ENCODE measurements around the gene ZNRD2. TPM values are rescaled to one million over a fixed set of nuclear protein-coding genes. Genes with fewer than 3 reads are reported as not detected.

ZNRD2 gene
- total RNA-seq, 2 donors from 2014 or later = 30.3 to 39.0 TPM

DNA sequence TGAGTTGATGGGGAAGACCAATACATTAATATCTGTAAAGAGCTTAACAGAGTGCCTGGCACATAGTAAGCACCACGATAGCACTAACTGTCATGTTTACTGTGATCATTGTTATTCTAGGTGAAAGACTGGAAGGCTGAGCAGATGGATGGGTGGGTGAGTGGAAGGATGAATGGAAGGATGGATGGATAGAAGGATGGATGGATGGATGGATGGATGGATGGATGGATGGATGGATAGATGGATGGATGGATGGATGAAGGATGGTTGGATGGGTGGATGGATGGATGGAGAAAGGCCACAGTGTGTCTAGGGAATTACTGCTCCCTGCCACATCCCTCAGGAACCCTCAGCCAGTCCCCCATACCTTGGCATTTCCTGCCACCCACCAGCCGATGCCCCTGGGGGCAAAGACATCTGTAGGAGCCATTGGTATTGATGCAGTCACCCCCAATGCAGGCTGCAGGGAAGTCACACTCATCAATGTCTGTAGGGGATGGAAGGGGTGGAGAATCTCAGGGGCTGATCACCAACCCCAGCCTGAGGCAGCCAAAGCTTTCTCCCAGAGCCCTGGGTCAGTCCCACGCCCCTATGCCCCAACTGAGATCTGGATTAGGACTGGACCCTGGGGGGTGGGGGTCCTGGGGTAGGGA is 27.4 kb upstream of the ZNRD2 start:
- peaks cover 3% of the 10 kb centered on the region for H3K36me3 Mint-ChIP-seq (ENCODE audit: low read depth)
- no peaks in the 10 kb centered on the region for H3K27me3 Mint-ChIP-seq
- H3K4me1 Mint-ChIP-seq = peaks cover 31% of the 10 kb centered on the region
- no peaks in the 10 kb centered on the region for H3K9me3 ChIP-seq (ENCODE audit: control insufficient read depth, low read length, poor library complexity, severe bottlenecking)
- peak overlapping the region; percentile 39 for H3K4me3 Mint-ChIP-seq
- peak overlapping the region; percentile 62 for H3K27ac Mint-ChIP-seq
- DNase-seq = no peak
- ATAC-seq = no peak

DNA sequence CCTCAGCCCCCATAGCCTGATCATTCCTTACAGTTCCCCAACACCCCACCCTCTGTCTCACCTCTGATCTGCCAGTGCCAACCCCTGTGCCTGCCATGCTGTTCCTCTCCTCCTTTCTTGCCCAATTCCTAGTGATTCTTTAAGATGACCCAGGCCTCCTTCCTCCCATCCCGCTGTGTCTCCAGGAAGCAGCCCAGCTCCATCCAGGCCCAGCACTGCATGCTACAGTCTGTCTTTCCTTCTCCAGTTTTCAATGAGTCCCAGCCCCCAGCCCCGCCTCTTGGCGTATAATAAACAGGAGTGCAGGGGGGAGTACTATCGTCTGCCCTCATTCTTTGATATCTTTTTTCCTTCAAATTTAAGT is 24.4 kb upstream of the ZNRD2 start:
- peak overlapping the region; percentile 55 for H3K4me3 Mint-ChIP-seq
- peak overlapping the region; percentile 93 for H3K27ac Mint-ChIP-seq
- H3K9me3 ChIP-seq (ENCODE audit: control insufficient read depth, low read length, poor library complexity, severe bottlenecking) = no peaks in the 10 kb centered on the region
- H3K4me1 Mint-ChIP-seq = peaks cover 41% of the 10 kb centered on the region
- DNase-seq = no peak
- no peak for ATAC-seq
- no peaks in the 10 kb centered on the region for H3K27me3 Mint-ChIP-seq
- peaks cover 9% of the 10 kb centered on the region for H3K36me3 Mint-ChIP-seq (ENCODE audit: low read depth)

DNA sequence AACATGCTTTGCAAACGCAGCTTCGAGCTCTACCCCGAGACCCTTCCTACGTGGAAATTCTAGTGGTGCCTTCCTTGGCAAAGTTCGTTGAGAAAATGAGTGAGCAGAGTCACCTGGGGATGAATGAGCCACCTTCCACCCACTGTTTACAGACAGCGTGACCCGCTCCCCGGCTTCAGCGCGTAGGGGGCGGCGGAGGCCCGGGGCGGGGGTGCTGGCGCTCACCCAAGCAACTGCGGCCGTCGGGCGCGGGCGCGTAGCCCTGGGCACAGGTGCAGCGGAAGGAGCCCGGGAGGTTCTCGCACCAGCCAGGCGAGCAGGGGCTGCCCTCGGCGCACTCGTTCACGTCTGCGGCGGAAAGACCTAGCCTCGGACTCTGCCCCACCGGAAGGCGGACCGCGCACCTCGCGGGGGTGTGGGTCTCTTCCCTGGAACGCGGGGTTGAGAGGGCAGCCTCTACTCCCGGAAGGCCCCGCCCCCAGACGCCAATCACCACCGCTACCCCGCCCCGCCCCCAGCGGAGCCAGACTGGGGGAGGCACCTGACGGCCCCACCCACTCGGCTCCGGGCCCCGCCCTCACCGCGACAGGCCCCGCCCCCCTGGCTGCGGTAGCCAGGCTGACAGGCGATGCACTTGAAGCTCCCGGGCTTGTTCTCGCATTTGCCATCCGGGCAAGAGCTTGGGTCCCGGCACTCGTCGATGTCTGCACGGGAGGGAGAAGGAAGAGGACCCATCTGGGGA is 23.9 kb upstream of the ZNRD2 start:
- H3K36me3 Mint-ChIP-seq (ENCODE audit: low read depth) = peaks cover 9% of the 10 kb centered on the region
- H3K27ac Mint-ChIP-seq = peak overlapping the region; percentile 93
- H3K4me3 Mint-ChIP-seq = peak overlapping the region; percentile 85
- peaks cover 42% of the 10 kb centered on the region for H3K4me1 Mint-ChIP-seq
- ATAC-seq = peak; percentile 88
- no peaks in the 10 kb centered on the region for H3K9me3 ChIP-seq (ENCODE audit: control insufficient read depth, low read length, poor library complexity, severe bottlenecking)
- peak; percentile 99 to 100 (median 100) for DNase-seq
- H3K27me3 Mint-ChIP-seq = no peaks in the 10 kb centered on the region

DNA sequence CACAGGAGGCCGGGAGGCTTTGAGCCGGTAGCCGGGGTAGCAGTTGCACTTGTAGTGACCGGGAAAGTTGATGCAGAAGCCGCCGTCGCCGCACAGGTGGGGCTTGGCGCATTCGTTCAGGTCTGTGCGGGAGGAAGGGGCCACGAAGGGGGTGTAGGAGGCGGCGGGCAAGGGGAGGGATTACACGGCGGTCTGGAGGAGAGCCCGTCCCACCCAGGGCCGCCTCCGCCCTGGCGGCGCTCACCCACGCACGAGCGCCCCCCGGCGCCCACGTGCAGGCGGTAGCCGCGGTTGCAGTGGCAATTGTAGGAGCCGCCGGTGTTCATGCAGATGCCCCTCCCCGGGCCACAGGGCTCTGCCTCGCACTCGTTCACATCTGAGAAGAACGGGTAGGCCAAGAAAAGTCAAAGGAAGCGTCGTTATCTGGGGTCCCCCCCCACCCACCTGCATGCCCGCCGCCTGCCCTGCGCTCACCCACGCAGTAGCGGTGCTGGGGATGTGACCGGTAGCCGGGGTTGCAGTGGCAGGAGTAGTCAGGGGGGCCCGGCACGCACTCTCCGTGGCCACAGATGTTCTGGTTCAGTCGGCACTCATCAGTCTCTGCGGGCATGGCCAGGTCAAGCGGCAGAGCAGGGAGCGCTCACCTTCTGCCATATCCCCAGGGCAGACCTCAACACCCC is 22.7 kb upstream of the ZNRD2 start:
- Mint-ChIP-seq H3K4me3 (peak overlapping the region; percentile 85), H3K27me3 (no peaks in the 10 kb centered on the region), H3K4me1 (peaks cover 49% of the 10 kb centered on the region), H3K36me3 (ENCODE audit: low read depth) (peaks cover 8% of the 10 kb centered on the region), H3K27ac (peak overlapping the region; percentile 83)
- no peaks in the 10 kb centered on the region for H3K9me3 ChIP-seq (ENCODE audit: control insufficient read depth, low read length, poor library complexity, severe bottlenecking)
- peak in 2 of 3 donors; percentile 41 to 49 for DNase-seq
- no peak for ATAC-seq

DNA sequence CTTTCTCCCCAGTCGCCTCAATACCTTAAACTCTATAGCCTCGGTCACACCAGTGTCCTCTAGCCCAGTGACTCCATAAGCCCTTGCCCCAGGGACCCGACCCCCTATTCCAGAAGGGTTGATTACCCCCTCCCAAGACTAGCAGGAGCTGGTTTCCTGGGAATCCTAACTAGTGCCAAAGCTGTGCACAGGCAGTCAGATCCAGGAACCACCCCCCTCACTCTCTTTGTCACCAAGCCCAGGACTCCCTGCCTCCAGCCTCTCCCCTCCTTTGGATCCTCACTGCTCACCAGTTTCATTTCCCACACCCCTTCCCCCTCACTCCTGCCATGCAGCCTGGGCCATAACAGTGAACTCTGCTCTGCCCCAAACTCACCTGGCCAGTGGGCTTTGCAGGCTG is 21.9 kb upstream of the ZNRD2 start:
- DNase-seq = no peak
- Mint-ChIP-seq H3K27ac (peak overlapping the region; percentile 83), H3K4me3 (peak overlapping the region; percentile 81)

DNA sequence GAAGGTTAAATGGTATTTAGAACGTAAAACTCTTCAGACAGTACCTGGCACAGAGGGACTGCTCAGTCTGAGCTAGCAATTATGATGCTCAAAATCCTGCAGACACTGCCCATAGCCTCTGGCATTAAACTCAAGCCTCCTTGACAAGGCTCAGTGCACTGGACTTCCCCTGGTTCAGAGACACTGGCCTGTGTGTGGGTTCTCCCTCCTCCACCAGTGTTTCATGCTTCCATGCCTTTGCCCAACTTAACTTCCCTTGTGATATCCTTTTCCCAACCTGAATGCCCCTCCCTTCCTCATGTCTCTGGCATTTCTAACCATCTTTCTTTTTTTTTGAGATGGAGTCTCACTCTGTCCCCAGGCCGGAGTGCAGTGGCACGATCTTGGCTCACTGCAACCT is 21.2 kb upstream of the ZNRD2 start:
- DNase-seq (no peak), ATAC-seq (no peak)
- no peaks in the 10 kb centered on the region for H3K9me3 ChIP-seq (ENCODE audit: control insufficient read depth, low read length, poor library complexity, severe bottlenecking)
- Mint-ChIP-seq H3K27me3 (no peaks in the 10 kb centered on the region), H3K27ac (peak overlapping the region; percentile 83), H3K4me1 (peaks cover 46% of the 10 kb centered on the region), H3K4me3 (peak overlapping the region; percentile 67), H3K36me3 (ENCODE audit: low read depth) (peaks cover 5% of the 10 kb centered on the region)

More for the DNA sequence above, 21.9 kb upstream of the ZNRD2 start:
- no peaks in the 10 kb centered on the region for H3K27me3 Mint-ChIP-seq
- H3K36me3 Mint-ChIP-seq (ENCODE audit: low read depth) = peaks cover 5% of the 10 kb centered on the region
- no peak for ATAC-seq
- H3K9me3 ChIP-seq (ENCODE audit: control insufficient read depth, low read length, poor library complexity, severe bottlenecking) = no peaks in the 10 kb centered on the region
- peaks cover 49% of the 10 kb centered on the region for H3K4me1 Mint-ChIP-seq

DNA sequence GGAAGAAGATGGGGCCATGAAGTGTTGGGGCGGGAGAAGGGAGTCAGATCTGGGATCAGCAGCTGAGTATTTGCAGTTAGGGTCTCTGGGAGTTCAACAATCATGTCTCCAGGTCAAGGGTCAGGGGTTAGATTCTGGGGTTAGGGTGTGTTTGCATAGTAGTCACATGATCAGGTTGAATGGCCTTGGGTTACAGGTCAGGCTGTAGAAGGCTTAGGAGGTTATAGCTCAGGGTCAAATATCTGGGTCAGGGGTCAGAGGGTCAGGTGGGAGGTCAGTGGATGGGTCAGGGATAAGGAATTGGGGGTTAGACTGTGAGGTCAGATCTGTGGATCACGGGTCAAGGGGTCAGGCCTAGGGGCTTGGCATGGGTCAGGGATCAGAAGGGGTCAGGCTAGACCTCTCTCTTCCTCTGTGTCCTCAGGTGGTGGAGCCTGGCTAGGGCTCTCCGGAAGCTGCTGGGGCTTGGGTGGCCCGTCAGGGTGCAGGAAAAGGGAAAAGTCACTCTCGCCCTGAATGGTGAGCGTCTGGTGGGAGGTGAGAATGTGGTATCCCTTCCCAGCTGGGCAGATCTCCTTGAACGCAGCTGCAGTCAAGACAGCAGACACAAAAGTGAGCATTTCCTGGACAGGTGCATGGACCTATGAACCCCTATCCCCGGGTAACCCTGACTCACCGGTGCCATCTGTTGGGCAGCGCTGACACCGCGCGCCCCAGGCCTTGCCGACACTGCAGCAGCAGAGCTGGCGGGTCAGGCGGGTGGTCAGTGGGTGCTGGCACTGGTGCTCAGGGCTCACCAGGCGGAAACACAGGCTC is 18.5 kb upstream of the ZNRD2 start:
- H3K36me3 Mint-ChIP-seq (ENCODE audit: low read depth) = peaks cover 5% of the 10 kb centered on the region
- no peaks in the 10 kb centered on the region for H3K27me3 Mint-ChIP-seq
- H3K4me1 Mint-ChIP-seq = peaks cover 55% of the 10 kb centered on the region

GRCh38 chr11:65552388-65552951 is 17.8 kb upstream of the ZNRD2 start:
- ATAC-seq (no peak), DNase-seq (no peak)
- no peaks in the 10 kb centered on the region for H3K9me3 ChIP-seq (ENCODE audit: control insufficient read depth, low read length, poor library complexity, severe bottlenecking)
- H3K36me3 Mint-ChIP-seq (ENCODE audit: low read depth) = peaks cover 5% of the 10 kb centered on the region
- peak overlapping the region; percentile 90 for H3K27ac Mint-ChIP-seq
- peak overlapping the region; percentile 76 for H3K4me3 Mint-ChIP-seq
- H3K4me1 Mint-ChIP-seq = peaks cover 59% of the 10 kb centered on the region
- no peaks in the 10 kb centered on the region for H3K27me3 Mint-ChIP-seq

More for the DNA sequence above, 18.5 kb upstream of the ZNRD2 start:
- Mint-ChIP-seq H3K27ac (peak overlapping the region; percentile 90), H3K4me3 (peak overlapping the region; percentile 76)
- peak; percentile 48 for ATAC-seq
- no peaks in the 10 kb centered on the region for H3K9me3 ChIP-seq (ENCODE audit: control insufficient read depth, low read length, poor library complexity, severe bottlenecking)
- DNase-seq = peak; percentile 44 to 61 (median 48)

GRCh38 chr11:65553301-65554001 is 16.8 kb upstream of the ZNRD2 start:
- DNase-seq (peak; percentile 66 to 80 (median 69)), ATAC-seq (peak; percentile 85)
- peak overlapping the region; percentile 76 for H3K4me3 Mint-ChIP-seq
- no peaks in the 10 kb centered on the region for H3K9me3 ChIP-seq (ENCODE audit: control insufficient read depth, low read length, poor library complexity, severe bottlenecking)
- no peaks in the 10 kb centered on the region for H3K27me3 Mint-ChIP-seq
- H3K4me1 Mint-ChIP-seq = peaks cover 56% of the 10 kb centered on the region
- no peak overlapping the region for H3K27ac Mint-ChIP-seq
- H3K36me3 Mint-ChIP-seq (ENCODE audit: low read depth) = peaks cover 5% of the 10 kb centered on the region

DNA sequence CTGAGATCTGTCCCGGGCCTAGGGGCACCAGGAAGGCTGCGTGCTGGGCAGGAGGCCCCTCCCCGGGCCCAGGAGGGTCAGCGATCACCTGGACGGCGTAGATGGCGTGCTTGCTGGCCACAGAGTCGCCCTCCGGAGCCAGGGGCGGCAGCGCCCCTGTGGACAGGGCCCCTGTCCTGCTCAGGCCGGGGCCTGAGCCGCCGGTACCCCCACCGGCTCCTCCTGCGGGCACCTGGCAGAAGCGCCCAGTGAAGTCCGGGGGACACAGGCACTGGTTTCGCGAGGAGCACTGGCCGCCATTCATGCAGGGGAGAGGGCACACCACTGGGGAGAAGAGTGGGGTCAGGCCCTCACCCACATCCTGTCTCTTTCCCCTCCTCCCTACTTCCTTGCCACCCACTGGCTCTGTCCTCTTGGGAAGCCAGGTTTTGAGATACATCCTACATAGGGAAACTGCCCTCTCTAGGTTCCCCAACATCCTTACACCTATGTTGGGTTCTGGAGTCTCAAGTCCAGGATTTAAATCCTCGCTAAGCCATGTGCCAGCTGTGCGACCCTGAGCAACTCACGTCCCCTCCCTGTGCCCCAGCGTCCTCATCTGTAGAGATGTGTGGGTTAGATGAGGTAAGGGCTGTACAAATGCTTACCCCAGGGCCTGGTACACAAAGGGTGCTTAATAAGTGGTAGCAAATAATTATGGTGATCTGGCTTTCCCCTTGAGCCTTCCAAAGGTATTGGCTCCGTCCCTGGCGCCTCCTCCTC is 16.0 kb upstream of the ZNRD2 start:
- H3K27me3 Mint-ChIP-seq = no peaks in the 10 kb centered on the region
- no peak for ATAC-seq
- H3K9me3 ChIP-seq (ENCODE audit: control insufficient read depth, low read length, poor library complexity, severe bottlenecking) = no peaks in the 10 kb centered on the region
- peaks cover 56% of the 10 kb centered on the region for H3K4me1 Mint-ChIP-seq
- peak overlapping the region; percentile 91 for H3K4me3 Mint-ChIP-seq
- peaks cover 3% of the 10 kb centered on the region for H3K36me3 Mint-ChIP-seq (ENCODE audit: low read depth)
- no peak for DNase-seq
- peak overlapping the region; percentile 96 for H3K27ac Mint-ChIP-seq

- Mint-ChIP-seq H3K27me3 (no peaks in the 10 kb centered on the region), H3K36me3 (ENCODE audit: low read depth) (no peaks in the 10 kb centered on the region), H3K4me1 (peaks cover 56% of the 10 kb centered on the region), H3K27ac (peak overlapping the region; percentile 96), H3K4me3 (peak overlapping the region; percentile 91)
- no peaks in the 10 kb centered on the region for H3K9me3 ChIP-seq (ENCODE audit: control insufficient read depth, low read length, poor library complexity, severe bottlenecking)
- no peak for ATAC-seq
- DNase-seq = no peak
Observed at GRCh38 chr11:65554842-65555430, 15.3 kb upstream of the ZNRD2 start.
